Naive thymus-derived CD4-positive, alpha-beta T cell (primary cell): ENCODE measurements around the gene NOP14. TPM values are rescaled to one million over a fixed set of nuclear protein-coding genes. Genes with fewer than 3 reads are reported as not detected.

Source experiments
- ATAC-seq: fragments of 150-1000 bp; cut with Tn5 transposase; 2 replicates; pipeline ENCODE4 v1.10.0; 2021; ENCODE audit warnings: mild to moderate bottlenecking, moderate library complexity
- CTCF ChIA-PET: fragments of 350-600 bp; sonication (Branson Sonifier 250); formaldehyde crosslinking; loops from one replicate; lab custom pipeline; 2021; ENCODE audit warnings: antibody characterized with exemption; lab: Charles Lee
- POLR2A ChIA-PET: fragments of 350-600 bp; sonication (Branson Sonifier 250); formaldehyde crosslinking; loops from one replicate; lab custom pipeline; 2021; ENCODE audit warnings: antibody characterized with exemption, inconsistent platforms; lab: Charles Lee
- DNase-seq, 9 donors: peaks; one replicate each; pipeline versions ENCODE4 v3.0.0 to v3.0.0-alpha.2; 2020 to 2022; ENCODE audit warnings: mixed read lengths in 1 of 9
- H3K27ac ChIP-seq: one replicate; pipeline ENCODE4 v1.7.0; 2013; ENCODE audit warnings: mild to moderate bottlenecking, low read depth, low read length, moderate library complexity
- H3K27me3 ChIP-seq, 2 donors: one replicate each; pipeline ENCODE4 v1.7.0; 2013; ENCODE audit warnings: low read length in 2 of 2, mild to moderate bottlenecking in 2 of 2, moderate library complexity in 2 of 2; ENCODE audit not compliant: control insufficient read depth in 2 of 2, insufficient read depth in 2 of 2
- H3K36me3 ChIP-seq, 3 experiments: 1 replicate in 2 of 3; 2 replicates in 1 of 3; pipeline ENCODE4 v1.7.0; 2013; ENCODE audit warnings: low read length in 3 of 3, mild to moderate bottlenecking in 3 of 3, moderate library complexity in 1 of 3; ENCODE audit not compliant: insufficient read depth in 3 of 3, control insufficient read depth in 2 of 3
- H3K4me1 ChIP-seq, 2 donors: one replicate each; pipeline ENCODE4 v1.7.0; 2013; ENCODE audit warnings: low read length in 2 of 2, mild to moderate bottlenecking in 2 of 2, moderate library complexity in 1 of 2; ENCODE audit not compliant: control insufficient read depth in 2 of 2, insufficient read depth in 2 of 2
- H3K4me3 ChIP-seq: 2 replicates; pipeline ENCODE4 v1.7.0; 2013; ENCODE audit warnings: mild to moderate bottlenecking, low read length
- H3K9me3 ChIP-seq, 3 experiments: 1 replicate in 2 of 3; 2 replicates in 1 of 3; pipeline ENCODE4 v1.7.0; 2013; ENCODE audit warnings: low read length in 3 of 3; ENCODE audit not compliant: control insufficient read depth in 2 of 3
- H3K27ac Mint-ChIP-seq, 9 donors: one replicate each; pipeline ENCODE4 v1.8.0; 2020 to 2022; ENCODE audit warnings: mixed read lengths in 9 of 9, mild to moderate bottlenecking in 8 of 9, moderate library complexity in 5 of 9, inconsistent platforms in 2 of 9
- H3K27me3 Mint-ChIP-seq, 5 donors: one replicate each; pipeline ENCODE4 v1.8.0; 2021 to 2022; ENCODE audit warnings: mixed read lengths in 5 of 5, mild to moderate bottlenecking in 1 of 5
- H3K36me3 Mint-ChIP-seq, 5 donors: one replicate each; pipeline ENCODE4 v1.8.0; 2020 to 2022; ENCODE audit warnings: mixed read lengths in 5 of 5, mild to moderate bottlenecking in 3 of 5, inconsistent platforms in 1 of 5
- H3K4me1 Mint-ChIP-seq, 7 donors: one replicate each; pipeline ENCODE4 v1.8.0; 2020 to 2022; ENCODE audit warnings: mixed read lengths in 7 of 7, mild to moderate bottlenecking in 3 of 7, inconsistent platforms in 1 of 7
- H3K4me3 Mint-ChIP-seq, 10 donors: one replicate each; pipeline ENCODE4 v1.8.0; 2020 to 2022; ENCODE audit warnings: mild to moderate bottlenecking in 10 of 10, mixed read lengths in 10 of 10, moderate library complexity in 6 of 10, inconsistent platforms in 2 of 10
- H3K9me3 Mint-ChIP-seq, 11 donors: one replicate each; pipeline ENCODE4 v1.8.0; 2020 to 2022; ENCODE audit warnings: mixed read lengths in 11 of 11, mild to moderate bottlenecking in 4 of 11, inconsistent platforms in 1 of 11, moderate library complexity in 1 of 11
- intact Hi-C, 2 donors: fragments of 100-400 bp; cut with micrococcal nuclease; formaldehyde crosslinking; loops; one replicate each; pipeline ENCODE4 v1.15.1; 2023
- polyA plus RNA-seq, 2 donors: library from polyadenylated mRNA; unstranded; fragments of 300-500 nt; fragmentation: Illumina TruSeq; gene quantifications; one replicate each; pipeline ENCODE4 v1.2.3, GENCODE V29; 2021
- total RNA-seq, 6 experiments: library from RNA in 5 of 6; stranded (reverse) in 5 of 6; gene quantifications; 1 replicate in 5 of 6; 2 replicates in 1 of 6; pipeline ENCODE4 v1.2.3 and lab custom pipeline; 2021 to 2026

Gene NOP14
- total and polyA plus RNA-seq, 7 experiments from 2014 or later: 12.6 to 59.8 (median 33.7) TPM

GRCh38 chr4:2937986-2938385 is 25.2 kb downstream of the NOP14 start:
- Mint-ChIP-seq H3K9me3 (peaks cover 0 to 3% (median 0%) of the 10 kb centered on the region in 11 donors), H3K4me3 (peak overlapping the region in 1 of 10 donors; percentile 29), H3K36me3 (peaks cover 0 to 27% (median 6%) of the 10 kb centered on the region in 5 donors), H3K27ac (peak overlapping the region in 1 of 9 donors; percentile 59), H3K27me3 (no peaks in the 10 kb centered on the region), H3K4me1 (peaks cover 10 to 31% (median 29%) of the 10 kb centered on the region in 7 donors)
- no peaks in the 10 kb centered on the region for H3K27me3 ChIP-seq
- H3K27ac ChIP-seq: no peak overlapping the region
- no peak for DNase-seq
- intact Hi-C loops: loop anchor here in 1 of 2 donors (10.0 kb wide), 1 partner anchor 523 kb away; the partner anchor contains the start of genes CFAP99 and ZFYVE28
- H3K4me3 ChIP-seq: no peak overlapping the region
- peaks cover 22 to 47% of the 10 kb centered on the region in 2 donors for H3K4me1 ChIP-seq
- ChIA-PET CTCF (no interaction called here), POLR2A (interaction anchor here (4.0 kb wide), 1 partner anchor 24 kb away, joined by 26 read pairs; the partner anchor contains the start of genes GRK4 and NOP14)
- no peak for ATAC-seq
- H3K36me3 ChIP-seq: peaks cover 5 to 60% (median 8%) of the 10 kb centered on the region in 3 experiments
- H3K9me3 ChIP-seq: no peaks in the 10 kb centered on the region

GRCh38 chr4:2937146-2937857 is 25.9 kb downstream of the NOP14 start:
- H3K27me3 Mint-ChIP-seq: no peaks in the 10 kb centered on the region
- Histone ChIP-seq H3K4me1 (peaks cover 27 to 52% of the 10 kb centered on the region in 2 donors), H3K4me3 (no peak overlapping the region), H3K27ac (peak overlapping the region; percentile 92), H3K36me3 (peaks cover 5 to 54% (median 8%) of the 10 kb centered on the region in 3 experiments), H3K27me3 (no peaks in the 10 kb centered on the region), H3K9me3 (no peaks in the 10 kb centered on the region)
- intact Hi-C loops: loop anchor here in 1 of 2 donors (10.0 kb wide), 1 partner anchor 523 kb away; the partner anchor contains the start of genes CFAP99 and ZFYVE28
- H3K4me1 Mint-ChIP-seq: peaks cover 12 to 35% (median 31%) of the 10 kb centered on the region in 7 donors
- H3K36me3 Mint-ChIP-seq: peaks cover 0 to 25% (median 6%) of the 10 kb centered on the region in 5 donors
- DNase-seq: no peak
- POLR2A ChIA-PET: interaction anchor here (1.2 to 4.0 kb wide), 2 partner anchors 17 to 25 kb away, joined by 3 to 26 read pairs; partner anchors contain the start of genes GRK4 and NOP14
- peak overlapping the region in 7 of 10 donors; percentile 11 to 91 (median 70) for H3K4me3 Mint-ChIP-seq
- H3K27ac Mint-ChIP-seq: peak overlapping the region in 8 of 9 donors; percentile 67 to 91 (median 74)
- CTCF ChIA-PET: interaction anchor here (1.8 kb wide), 1 partner anchor 17 kb away, joined by 6 read pairs; no protein-coding TSS in a partner anchor
- peaks cover 0 to 3% (median 0%) of the 10 kb centered on the region in 11 donors for H3K9me3 Mint-ChIP-seq
- ATAC-seq: no peak

- Mint-ChIP-seq H3K9me3 (peaks cover 0 to 3% (median 0%) of the 10 kb centered on the region in 11 donors), H3K27me3 (no peaks in the 10 kb centered on the region), H3K27ac (peak overlapping the region; percentile 67 to 91 (median 78)), H3K4me1 (peaks cover 17 to 40% (median 34%) of the 10 kb centered on the region in 7 donors), H3K36me3 (peaks cover 0 to 25% (median 6%) of the 10 kb centered on the region in 5 donors), H3K4me3 (peak overlapping the region; percentile 11 to 91 (median 80))
- peak overlapping the region; percentile 92 for H3K27ac ChIP-seq
- no peaks in the 10 kb centered on the region for H3K27me3 ChIP-seq
- no peak overlapping the region for H3K4me3 ChIP-seq
- DNase-seq (peak in 1 of 9 donors; percentile 54), ATAC-seq (no peak)
- ChIA-PET CTCF (interaction anchor here (1.8 kb wide), 1 partner anchor 17 kb away, joined by 6 read pairs; no protein-coding TSS in a partner anchor), POLR2A (interaction anchor here (1.2 to 4.0 kb wide), 4 partner anchors 7 to 26 kb away, joined by 3 to 26 read pairs (median 5); partner anchors contain the start of genes GRK4 and NOP14)
- H3K36me3 ChIP-seq: peaks cover 5 to 48% (median 8%) of the 10 kb centered on the region in 3 experiments
- intact Hi-C loops: loop anchor here in 1 of 2 donors (10.0 kb wide), 1 partner anchor 522 kb away; the partner anchor contains the start of genes CFAP99 and ZFYVE28
- peaks cover 33 to 52% of the 10 kb centered on the region in 2 donors for H3K4me1 ChIP-seq
- no peaks in the 10 kb centered on the region for H3K9me3 ChIP-seq
These were observed 26.4 kb downstream of the NOP14 start for GRCh38 chr4:2936773-2937145.

- Mint-ChIP-seq H3K4me1 (peaks cover 17 to 44% (median 37%) of the 10 kb centered on the region in 7 donors), H3K9me3 (peaks cover 0 to 3% (median 0%) of the 10 kb centered on the region in 11 donors), H3K27me3 (no peaks in the 10 kb centered on the region), H3K27ac (peak overlapping the region; percentile 78 to 91 (median 83)), H3K36me3 (peaks cover 0 to 27% (median 6%) of the 10 kb centered on the region in 5 donors), H3K4me3 (peak overlapping the region; percentile 76 to 91 (median 84))
- DNase-seq: peak in 1 of 9 donors; percentile 72
- ChIA-PET CTCF (interaction anchor here (0.6 to 1.8 kb wide), 4 partner anchors 9 to 123 kb away, joined by 3 to 6 read pairs (median 4); no protein-coding TSS in a partner anchor), POLR2A (interaction anchor here (0.6 to 4.0 kb wide), 17 partner anchors 8 to 184 kb away, joined by 3 to 26 read pairs (median 4); partner anchors contain the start of genes GRK4 and NOP14)
- Histone ChIP-seq H3K9me3 (no peaks in the 10 kb centered on the region), H3K4me3 (peak overlapping the region; percentile 97), H3K27me3 (no peaks in the 10 kb centered on the region), H3K36me3 (peaks cover 2 to 45% (median 8%) of the 10 kb centered on the region in 3 experiments), H3K27ac (peak overlapping the region; percentile 92), H3K4me1 (peaks cover 38 to 51% of the 10 kb centered on the region in 2 donors)
- peak; percentile 14 for ATAC-seq
- intact Hi-C loops: loop anchor here (1.0 to 10.0 kb wide), 4 partner anchors 18 to 521 kb away; partner anchors contain the start of genes TNIP2 (in 2 of the 2), CFAP99 (in 1 of the 2) and ZFYVE28 (in 1 of the 2)
These were observed 27.2 kb downstream of the NOP14 start for GRCh38 chr4:2935762-2936743.

GRCh38 chr4:2934813-2935761 is 28.1 kb downstream of the NOP14 start:
- ATAC-seq (peak; percentile 81), DNase-seq (peak; percentile 90 to 99 (median 95))
- Mint-ChIP-seq H3K9me3 (peaks cover 0 to 2% (median 0%) of the 10 kb centered on the region in 11 donors), H3K36me3 (peaks cover 0 to 19% (median 6%) of the 10 kb centered on the region in 5 donors), H3K27ac (peak overlapping the region; percentile 67 to 91 (median 87)), H3K4me1 (peaks cover 17 to 44% (median 37%) of the 10 kb centered on the region in 7 donors), H3K4me3 (peak overlapping the region; percentile 76 to 91 (median 84)), H3K27me3 (no peaks in the 10 kb centered on the region)
- Histone ChIP-seq H3K4me3 (peak overlapping the region; percentile 97), H3K4me1 (peaks cover 38 to 46% of the 10 kb centered on the region in 2 donors), H3K36me3 (peaks cover 1 to 45% (median 9%) of the 10 kb centered on the region in 3 experiments), H3K9me3 (no peaks in the 10 kb centered on the region), H3K27me3 (no peaks in the 10 kb centered on the region), H3K27ac (peak overlapping the region; percentile 92)
- POLR2A ChIA-PET: interaction anchor here (0.6 to 4.0 kb wide), 16 partner anchors 9 to 183 kb away, joined by 3 to 26 read pairs (median 4); partner anchors contain the start of genes GRK4 and NOP14
- intact Hi-C loops: loop anchor here (1.0 to 10.0 kb wide), 10 partner anchors 19 to 520 kb away; partner anchors contain the start of genes ADD1 (in 2 of the 2), GRK4 (in 2 of the 2), NOP14 (in 2 of the 2) and TNIP2 (in 2 of the 2)
- CTCF ChIA-PET: interaction anchor here (0.6 to 1.8 kb wide), 4 partner anchors 10 to 106 kb away, joined by 3 to 6 read pairs (median 4); no protein-coding TSS in a partner anchor
